ENCODE data around the gene USP53. TPM values are rescaled to one million over a fixed set of nuclear protein-coding genes. Genes with fewer than 3 reads are reported as not detected.

USP53 gene
- total RNA-seq, 1 donor from 2014 or later, result 19.8 TPM

- Mint-ChIP-seq H3K4me3 (ENCODE audit: low read depth) (no peak overlapping the region), H3K9me3 (ENCODE audit: low read depth) (no peaks in the 10 kb centered on the region), H3K4me1 (ENCODE audit: low read depth) (peaks cover 4% of the 10 kb centered on the region), H3K36me3 (ENCODE audit: insufficient read depth) (no peaks in the 10 kb centered on the region), H3K27ac (no peak overlapping the region), H3K27me3 (no peaks in the 10 kb centered on the region)
- no peak for DNase-seq (ENCODE audit: low spot score, unreplicated experiment)
- TF ChIP-seq CTCF (IDR thresholded peaks at IDR 0.05; ENCODE audit: unreplicated experiment), result no peak
Observed at GRCh38 chr4:119209077-119209476, 3.4 kb upstream of the USP53 start.

- no peaks in the 10 kb centered on the region for H3K27me3 Mint-ChIP-seq
- H3K4me1 Mint-ChIP-seq (ENCODE audit: low read depth), result peaks cover 6% of the 10 kb centered on the region
- H3K36me3 Mint-ChIP-seq (ENCODE audit: insufficient read depth), result no peaks in the 10 kb centered on the region
- H3K27ac Mint-ChIP-seq, result no peak overlapping the region
- H3K9me3 Mint-ChIP-seq (ENCODE audit: low read depth), result no peaks in the 10 kb centered on the region
- no peak overlapping the region for H3K4me3 Mint-ChIP-seq (ENCODE audit: low read depth)
- DNase-seq (ENCODE audit: low spot score, unreplicated experiment), result no peak
- TF ChIP-seq CTCF (IDR thresholded peaks at IDR 0.05; ENCODE audit: unreplicated experiment), result no peak
Observed at GRCh38 chr4:119209586-119209985, 2.9 kb upstream of the USP53 start.

- no peak for TF ChIP-seq CTCF (IDR thresholded peaks at IDR 0.05; ENCODE audit: unreplicated experiment)
- Mint-ChIP-seq H3K4me1 (ENCODE audit: low read depth) (peaks cover 10% of the 10 kb centered on the region), H3K27me3 (no peaks in the 10 kb centered on the region), H3K27ac (peak overlapping the region; percentile 50), H3K9me3 (ENCODE audit: low read depth) (no peaks in the 10 kb centered on the region), H3K36me3 (ENCODE audit: insufficient read depth) (no peaks in the 10 kb centered on the region), H3K4me3 (ENCODE audit: low read depth) (peak overlapping the region; percentile 98)
- no peak for DNase-seq (ENCODE audit: low spot score, unreplicated experiment)
Observed at GRCh38 chr4:119210775-119211174, 1.7 kb upstream of the USP53 start.

- Mint-ChIP-seq H3K27ac (peak overlapping the region; percentile 98), H3K27me3 (no peaks in the 10 kb centered on the region)
Observed at GRCh38 chr4:119211867-119212233, 663 bp upstream of the USP53 start.

GRCh38 chr4:119212964-119213606 is 572 bp downstream of the USP53 start:
- peaks cover 8% of the 10 kb centered on the region for H3K36me3 Mint-ChIP-seq (ENCODE audit: insufficient read depth)
- H3K27ac Mint-ChIP-seq, result peak overlapping the region; percentile 98
- peak; percentile 45 for TF ChIP-seq CTCF (IDR thresholded peaks at IDR 0.05; ENCODE audit: unreplicated experiment)
- no peaks in the 10 kb centered on the region for H3K27me3 Mint-ChIP-seq
- H3K4me3 Mint-ChIP-seq (ENCODE audit: low read depth), result peak overlapping the region; percentile 98
- H3K4me1 Mint-ChIP-seq (ENCODE audit: low read depth), result peaks cover 18% of the 10 kb centered on the region
- no peaks in the 10 kb centered on the region for H3K9me3 Mint-ChIP-seq (ENCODE audit: low read depth)
- peak; percentile 65 for DNase-seq (ENCODE audit: low spot score, unreplicated experiment)

More at GRCh38 chr4:119211867-119212233, 663 bp upstream of the USP53 start:
- H3K4me3 Mint-ChIP-seq (ENCODE audit: low read depth), result peak overlapping the region; percentile 98
- H3K4me1 Mint-ChIP-seq (ENCODE audit: low read depth), result peaks cover 12% of the 10 kb centered on the region
- no peaks in the 10 kb centered on the region for H3K36me3 Mint-ChIP-seq (ENCODE audit: insufficient read depth)
- TF ChIP-seq CTCF (IDR thresholded peaks at IDR 0.05; ENCODE audit: unreplicated experiment), result no peak
- DNase-seq (ENCODE audit: low spot score, unreplicated experiment), result no peak
- H3K9me3 Mint-ChIP-seq (ENCODE audit: low read depth), result no peaks in the 10 kb centered on the region
